Hypothalamus (tissue), 51 donors: ENCODE results near the gene IL2RA.
A peak's percentile ranks its signal among the peaks of the same experiment; 100 is the strongest.
"Not testable (repeated sequence)": the region's sequence is repeated elsewhere in the genome, so short reads cannot be mapped to it uniquely, and the experiment has no call there.

Experiments
- DNase-seq, 51 donors: peaks; one replicate each; lab custom pipeline; 2025; lab: John Stamatoyannopoulos, UW

The IL2RA gene

DNA sequence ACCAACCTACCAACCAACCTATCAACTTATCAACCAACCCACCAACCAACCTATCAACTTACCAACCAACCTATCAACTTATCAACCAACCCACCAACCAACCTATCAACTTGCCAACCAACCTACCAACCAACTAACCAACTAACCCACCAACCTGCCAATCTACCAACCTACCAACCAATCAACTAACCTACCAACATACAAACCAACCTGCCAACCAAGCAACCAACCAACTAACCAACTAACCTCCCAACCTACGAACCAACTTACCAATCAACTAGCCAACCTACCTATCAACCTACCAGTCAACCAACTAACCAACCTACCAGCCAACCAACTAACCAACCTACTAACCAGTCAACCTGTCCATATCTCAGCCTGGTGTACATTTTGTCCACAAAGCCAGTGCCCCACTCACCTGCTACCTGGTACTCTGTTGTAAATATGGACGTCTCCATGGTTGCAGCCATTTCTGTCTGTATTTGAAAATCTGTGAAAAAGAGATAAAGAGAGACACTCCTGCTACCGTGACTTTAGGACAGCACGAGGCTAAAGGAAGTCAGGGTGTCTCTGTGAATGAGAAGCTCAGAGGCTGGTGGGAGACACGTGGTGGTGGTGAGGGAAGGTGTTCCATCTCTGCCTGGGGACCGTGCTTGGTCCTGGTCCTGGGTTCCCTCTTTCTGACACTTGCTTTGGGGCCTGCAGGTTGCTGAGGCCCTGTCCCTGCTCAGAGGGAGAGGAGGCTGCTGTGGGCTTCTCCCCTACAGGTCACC lies 43.0 kb downstream of the IL2RA start:
- DNase-seq, result peak in 1 of 51 donors; percentile 85

DNA sequence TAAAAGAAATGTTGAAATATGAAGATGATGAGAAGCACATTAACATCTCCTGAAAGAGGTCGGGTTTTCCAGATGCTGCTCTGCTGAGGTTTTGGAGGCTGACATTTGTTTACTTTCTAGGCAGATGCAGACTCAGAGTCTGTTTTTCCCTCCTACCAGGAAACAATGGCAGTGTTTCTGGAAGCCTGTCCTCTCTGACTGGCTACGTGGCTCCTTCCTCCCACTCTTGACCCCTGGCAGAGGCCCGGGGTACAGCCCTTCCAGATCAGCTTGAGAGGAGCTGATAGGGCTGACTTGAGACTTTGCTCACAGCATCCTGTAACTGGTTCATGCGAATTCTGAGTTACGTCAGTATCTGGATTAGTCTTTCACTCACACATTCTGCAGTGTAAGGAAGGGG lies 43.7 kb downstream of the IL2RA start:
- DNase-seq, result no peak

DNA sequence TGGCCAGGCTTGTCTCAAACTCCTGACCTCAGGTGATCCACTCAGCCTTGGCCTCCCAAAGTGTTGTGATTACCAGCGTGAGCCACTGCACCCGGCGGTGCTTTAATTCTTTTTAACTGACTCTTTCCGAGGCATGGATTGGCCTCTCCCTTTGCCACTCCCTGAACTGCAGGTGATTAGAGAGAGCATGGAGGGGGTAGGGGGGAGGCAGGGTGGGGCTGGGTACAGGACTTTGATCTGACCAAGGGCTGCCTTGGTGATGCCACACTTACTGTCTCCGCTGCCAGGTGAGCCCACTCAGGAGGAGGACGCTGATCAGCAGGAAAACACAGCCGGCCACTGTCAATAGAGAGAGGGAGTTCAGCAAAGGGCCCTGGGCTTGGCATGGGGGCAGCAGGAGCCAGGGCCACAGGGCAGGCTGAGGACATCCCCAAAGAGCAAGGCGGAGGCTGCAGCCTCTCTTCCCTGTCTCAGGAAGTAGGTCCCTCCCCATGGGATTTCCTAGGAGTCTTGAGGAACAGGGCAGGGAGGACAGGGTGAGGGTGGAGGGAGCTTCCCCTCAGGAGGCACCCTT lies 44.3 kb downstream of the IL2RA start:
- DNase-seq, result no peak

DNA sequence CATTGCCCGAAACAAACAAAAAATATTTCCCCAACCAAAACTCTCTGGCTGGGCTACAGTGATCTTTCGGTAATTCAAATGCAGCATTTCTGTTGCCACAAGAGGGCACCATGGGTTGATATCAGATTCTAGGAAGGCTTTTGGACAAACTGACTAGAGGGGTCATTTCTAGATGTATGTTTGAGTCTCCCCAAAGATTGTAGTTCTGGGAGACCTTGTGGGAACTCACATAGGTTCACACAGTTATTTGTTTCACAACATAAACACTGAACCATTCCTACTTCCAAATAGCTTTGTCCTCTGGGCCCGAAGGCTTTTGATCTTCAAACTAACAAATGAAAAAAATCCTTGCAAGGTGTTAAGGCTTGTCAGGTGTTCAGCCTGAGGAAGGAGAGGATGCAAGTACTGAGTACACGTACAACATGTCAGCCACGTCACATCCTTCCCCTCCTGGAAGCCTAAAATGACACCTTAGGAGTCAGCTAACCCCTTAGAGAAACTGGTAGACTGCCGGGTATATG lies 47.9 kb downstream of the IL2RA start:
- DNase-seq, result peak in 19 of 51 donors; percentile 5 to 55 (median 21)

DNA sequence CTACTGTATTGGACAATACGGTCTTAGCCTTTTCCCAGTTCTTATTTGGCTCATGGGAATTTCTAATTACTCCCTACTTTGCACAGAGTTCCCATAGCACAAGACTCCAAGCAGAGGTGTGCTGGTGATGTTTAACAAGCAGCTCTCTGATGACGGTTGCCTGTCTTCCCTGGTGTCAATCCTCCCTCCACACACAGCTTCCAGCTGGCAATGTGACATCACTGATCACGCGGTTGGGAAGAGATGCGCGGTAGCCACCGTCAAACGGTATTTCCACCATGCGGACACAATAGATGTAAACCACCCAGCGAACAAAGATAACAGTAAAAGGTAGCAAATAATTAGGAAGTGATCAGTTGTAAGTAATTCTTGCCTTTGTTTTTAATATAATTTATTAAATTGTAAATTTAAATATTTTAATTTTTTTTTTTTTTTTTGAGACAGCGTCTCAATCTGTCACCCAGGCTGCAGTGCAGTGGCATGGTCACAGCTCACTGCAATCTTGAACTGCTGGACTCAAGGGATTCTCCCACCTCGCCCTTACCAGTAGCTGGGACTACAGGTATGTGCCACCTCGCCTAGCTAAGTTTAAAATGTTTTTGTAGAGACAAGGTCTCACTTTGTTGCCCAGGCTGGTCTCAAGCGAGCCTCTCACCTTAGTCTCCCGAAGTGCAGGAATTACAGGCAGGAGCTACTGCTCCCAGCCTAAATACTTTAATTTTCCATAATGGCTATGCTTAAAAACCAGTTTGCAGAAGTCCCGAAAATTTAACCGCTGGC lies 48.6 kb downstream of the IL2RA start:
- no peak for DNase-seq

DNA sequence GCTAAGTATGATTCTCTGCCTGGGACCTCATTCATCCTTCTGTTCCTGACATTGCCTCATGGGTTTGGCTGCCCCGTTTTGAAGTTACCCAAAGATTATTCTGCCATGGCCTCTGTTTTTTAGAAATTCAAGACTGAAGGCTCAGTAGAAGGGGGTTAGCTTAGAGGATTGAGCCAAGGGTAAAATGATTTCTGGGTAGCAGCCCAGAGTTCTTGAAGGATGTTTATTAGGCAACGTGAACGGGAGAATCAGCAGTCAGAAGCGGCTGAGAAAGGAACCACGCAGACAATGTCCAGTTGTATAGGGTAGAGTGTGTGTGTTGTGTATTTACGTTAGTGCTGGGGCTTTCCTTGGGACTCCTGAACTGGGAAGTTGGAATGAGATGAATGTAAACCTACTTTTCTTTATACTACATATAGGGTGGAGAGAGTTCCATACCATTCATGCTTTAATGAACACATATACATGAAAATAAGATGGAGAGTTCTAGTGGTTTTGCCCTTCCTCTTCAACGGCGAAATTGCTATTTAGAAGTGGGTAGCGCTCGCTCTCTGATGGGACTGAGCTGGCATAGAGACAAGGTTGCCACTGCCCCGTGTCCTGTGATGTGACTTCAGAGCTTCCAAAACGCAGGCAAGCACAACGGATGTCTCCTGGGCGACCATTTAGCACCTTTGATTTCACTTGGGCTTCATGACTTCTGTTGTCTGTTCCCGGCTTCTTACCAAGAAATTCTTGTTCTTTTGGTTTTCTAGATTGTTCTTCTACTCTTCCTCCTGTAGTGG lies 49.9 kb downstream of the IL2RA start:
- DNase-seq, result peak in 1 of 51 donors; percentile 80

DNA sequence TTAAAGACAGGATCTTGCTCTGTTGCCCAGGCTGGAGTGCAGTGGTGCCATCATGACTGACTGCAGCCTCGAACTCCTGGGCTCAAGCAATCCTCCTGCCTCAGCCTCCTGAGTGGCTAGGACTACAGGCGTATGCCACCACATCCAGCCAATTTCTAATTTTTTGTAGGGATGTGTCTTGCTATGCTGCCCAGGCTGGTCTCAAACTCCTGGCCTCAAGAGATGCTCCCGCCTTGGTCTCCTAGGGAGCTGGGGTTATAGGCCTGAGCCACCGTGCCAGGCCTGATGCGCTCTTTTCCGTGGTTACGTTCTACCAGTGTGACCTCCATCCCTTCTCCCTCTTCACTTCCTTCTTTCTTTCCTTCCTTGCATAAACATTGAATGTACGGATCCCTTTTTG lies 50.6 kb downstream of the IL2RA start:
- DNase-seq, result no peak

DNA sequence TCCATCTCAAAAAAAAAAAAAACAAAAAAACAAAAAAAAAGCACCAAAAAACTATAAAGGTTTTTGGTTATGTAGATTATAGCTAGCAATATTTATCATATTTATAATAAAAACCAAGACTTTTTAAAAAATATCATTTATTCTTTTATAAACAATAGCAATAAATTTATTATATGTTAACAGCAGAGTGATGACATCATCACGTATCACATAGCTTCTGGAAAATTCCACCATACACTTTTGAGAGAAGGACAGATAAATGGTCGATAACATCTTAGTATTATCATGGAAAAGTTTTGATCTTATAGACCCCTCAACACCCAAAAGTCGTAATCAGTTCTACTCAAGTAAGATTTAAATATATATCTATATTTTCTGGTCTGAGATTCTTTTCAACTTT lies 51.6 kb downstream of the IL2RA start:
- DNase-seq, result no peak

DNA sequence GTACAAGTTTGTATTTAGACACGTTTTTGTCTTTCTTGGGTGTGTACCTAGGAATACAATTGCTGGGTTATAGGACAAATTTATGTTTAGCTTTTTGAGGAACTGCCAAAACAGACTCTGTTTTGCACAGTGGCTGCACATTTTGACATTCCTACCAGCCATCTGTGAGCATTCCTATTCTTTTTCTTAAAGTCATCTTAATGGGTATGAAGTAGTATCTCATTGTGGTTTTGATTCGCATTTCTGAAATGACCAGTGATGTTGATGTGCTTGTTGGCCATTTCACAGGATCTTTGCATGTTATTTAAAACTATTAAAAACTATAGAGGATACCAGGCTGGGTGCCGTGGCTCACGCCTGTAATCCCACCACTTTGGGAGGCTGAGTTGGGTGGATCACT lies 52.2 kb downstream of the IL2RA start:
- DNase-seq, result no peak

DNA sequence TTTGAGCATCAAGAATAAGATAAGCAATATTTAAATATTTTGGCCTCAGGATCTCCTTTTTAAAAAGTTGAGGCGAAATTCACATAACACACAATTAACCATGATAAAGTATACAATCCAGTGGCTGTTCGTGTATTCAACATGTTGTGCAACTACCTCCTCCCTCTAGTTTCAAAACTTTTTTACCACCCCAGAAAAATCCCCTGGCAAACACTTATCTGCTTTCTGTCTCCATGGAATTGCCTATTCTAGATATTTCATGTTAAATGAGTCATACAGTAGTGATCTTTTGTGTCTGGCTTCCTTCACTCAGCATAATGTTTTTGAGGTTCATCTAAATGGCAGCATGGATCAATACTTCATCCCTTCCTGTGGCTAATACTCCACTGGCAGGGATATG lies 53.0 kb downstream of the IL2RA start:
- DNase-seq, result no peak

DNA sequence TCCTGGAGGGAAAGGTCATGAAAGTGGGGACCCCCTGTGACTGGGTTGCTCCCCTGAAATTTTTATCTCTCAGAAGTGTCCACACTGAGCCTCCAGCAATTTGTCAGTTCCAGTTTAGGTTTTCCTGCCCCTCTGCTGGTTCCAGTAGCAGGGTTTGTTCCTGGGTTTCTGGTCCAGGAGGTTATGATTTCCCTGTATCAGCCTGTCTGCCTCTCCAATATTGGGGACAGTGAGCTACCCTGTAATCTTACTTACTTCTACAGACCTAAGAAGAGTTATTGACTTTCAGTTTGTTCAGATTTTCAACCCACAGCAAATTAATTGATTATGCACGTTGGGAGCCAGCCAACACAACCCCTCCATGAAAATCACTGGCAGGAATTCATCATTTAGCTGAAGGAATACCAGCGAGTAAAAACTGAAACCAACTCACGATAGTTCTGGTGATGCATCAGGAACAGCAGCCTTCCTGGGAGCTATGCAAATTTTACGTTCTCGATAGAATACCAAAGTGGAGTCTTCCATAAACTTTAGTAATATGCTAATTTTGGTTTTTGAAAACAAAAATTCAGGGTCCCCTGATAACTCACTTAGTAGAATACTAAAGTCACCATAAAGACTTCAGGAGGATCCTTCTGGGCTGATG lies 53.5 kb downstream of the IL2RA start:
- no peak for DNase-seq

DNA sequence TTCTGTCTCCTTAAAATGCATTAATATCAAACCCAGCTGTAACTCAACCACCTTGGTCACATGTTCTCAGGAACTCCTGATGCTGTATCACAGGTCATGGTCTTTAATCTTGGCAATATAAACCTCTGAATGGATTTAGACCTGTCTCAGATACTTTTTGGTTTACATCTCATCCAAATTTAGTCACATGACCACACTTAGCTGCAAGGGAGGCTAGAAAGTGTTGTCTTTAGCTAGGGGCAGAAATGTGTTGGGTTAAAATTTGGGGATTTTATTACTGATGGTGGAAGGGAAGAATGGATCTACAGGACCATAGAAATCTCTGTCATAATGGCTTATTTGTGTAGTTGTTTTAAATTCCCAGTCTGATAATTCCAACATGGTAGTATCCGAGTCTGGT lies 55.2 kb downstream of the IL2RA start:
- no peak for DNase-seq

DNA sequence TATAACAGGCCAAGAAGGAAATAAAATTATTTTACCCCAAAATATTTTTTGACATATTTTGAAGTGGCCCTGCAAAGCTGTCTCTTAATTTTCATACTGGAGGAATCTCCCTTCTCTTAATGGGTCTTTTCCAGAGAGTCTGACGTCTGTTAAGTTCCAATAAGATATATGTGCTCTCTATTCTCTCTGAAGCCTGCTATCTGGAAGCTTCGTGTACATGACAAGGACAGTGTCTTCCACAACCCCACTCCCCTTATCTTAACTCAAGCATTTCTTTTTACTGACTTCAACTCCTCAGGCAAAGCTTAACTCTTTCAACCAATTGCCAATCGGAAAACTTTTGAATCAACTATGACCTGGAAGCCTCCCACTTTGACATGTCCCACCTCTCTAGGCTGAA lies 55.6 kb downstream of the IL2RA start:
- DNase-seq, result no peak

DNA sequence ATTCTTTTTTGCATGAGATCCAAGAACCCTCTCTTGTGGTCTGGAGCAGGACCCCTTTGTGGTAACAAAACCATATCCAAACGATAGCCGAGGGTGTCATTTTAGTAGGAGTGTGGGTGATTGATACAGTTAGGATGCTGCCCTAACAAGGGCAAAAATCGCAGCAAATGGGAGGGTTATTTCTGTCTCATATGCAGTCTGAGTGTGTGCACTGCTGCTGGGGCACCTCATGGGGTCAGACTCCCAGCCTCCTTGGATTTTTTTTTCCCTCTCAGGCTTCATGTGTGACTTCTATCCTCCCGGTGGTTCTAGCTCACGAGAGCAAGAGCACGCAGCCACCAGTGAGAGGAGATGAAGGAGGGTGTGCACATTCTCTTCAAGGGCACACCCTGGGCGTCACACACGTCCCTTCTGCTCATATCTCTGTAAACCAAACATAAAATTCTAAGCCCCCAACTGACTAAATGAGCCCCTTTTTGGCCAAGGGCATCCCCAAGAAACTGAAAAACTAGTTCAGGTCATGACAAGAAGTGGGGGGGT lies 56.2 kb downstream of the IL2RA start:
- no peak for DNase-seq

DNA sequence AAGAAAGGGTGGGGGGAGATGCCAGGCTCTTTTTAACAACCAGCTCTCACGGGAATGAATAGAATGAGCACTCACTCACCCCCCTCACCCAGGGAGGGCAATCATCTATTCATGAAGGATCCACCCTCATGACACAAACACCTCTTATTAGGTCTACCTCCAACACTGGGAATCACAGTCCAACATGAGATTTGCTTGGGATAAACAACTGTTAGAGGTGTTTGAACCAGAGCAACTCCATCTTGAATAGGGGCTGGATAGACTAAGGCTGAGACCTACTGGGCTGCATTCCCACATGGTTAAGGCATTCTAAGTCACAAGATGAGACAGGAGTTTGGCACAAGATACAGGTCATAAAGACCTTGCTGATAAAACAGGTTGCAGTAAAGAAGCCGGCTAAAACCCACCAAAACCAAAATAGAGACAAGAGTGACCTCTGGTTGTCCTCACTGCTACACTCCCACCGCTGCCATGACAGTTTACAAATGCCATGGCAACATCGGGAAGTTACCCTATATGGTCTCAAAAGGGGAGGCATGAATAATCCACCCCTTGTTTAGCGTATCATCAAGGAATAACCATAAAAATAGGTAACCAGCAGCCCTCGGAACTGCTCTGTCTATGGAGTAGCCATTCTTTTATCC lies 56.9 kb downstream of the IL2RA start:
- DNase-seq, result not testable (repeated sequence)

DNA sequence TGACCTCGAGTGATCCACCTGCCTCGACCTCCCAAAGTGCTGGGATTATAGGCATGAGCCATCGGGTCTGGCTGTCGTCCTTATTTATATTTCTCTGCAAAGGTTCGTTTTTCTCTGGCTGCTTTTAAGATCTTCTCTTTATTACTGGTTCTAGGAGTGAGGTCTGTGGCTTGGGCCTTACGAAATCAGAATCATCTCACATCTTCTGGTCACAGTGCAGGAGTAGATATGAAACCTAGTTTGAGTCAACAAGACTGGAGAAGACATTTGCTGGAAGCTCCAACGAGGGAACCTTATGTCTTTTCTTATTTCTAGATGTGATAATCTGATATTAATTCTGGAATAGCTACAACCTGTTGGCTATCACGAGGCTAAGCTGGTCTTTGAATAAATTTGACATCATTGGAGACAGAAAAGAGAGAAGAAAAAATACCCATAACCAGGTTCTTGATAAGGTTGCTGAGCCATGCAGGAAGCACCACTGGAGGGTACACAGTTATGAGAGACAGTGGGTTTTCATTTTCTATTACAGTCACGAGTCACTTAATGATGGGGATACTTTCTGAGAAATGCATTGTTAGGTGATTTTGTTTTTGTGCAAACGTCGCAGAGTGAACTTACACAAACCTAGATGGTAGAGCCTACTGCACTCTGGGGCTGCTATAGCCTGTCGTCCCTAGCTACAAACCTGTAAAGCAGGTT lies 59.2 kb downstream of the IL2RA start:
- DNase-seq, result no peak

DNA sequence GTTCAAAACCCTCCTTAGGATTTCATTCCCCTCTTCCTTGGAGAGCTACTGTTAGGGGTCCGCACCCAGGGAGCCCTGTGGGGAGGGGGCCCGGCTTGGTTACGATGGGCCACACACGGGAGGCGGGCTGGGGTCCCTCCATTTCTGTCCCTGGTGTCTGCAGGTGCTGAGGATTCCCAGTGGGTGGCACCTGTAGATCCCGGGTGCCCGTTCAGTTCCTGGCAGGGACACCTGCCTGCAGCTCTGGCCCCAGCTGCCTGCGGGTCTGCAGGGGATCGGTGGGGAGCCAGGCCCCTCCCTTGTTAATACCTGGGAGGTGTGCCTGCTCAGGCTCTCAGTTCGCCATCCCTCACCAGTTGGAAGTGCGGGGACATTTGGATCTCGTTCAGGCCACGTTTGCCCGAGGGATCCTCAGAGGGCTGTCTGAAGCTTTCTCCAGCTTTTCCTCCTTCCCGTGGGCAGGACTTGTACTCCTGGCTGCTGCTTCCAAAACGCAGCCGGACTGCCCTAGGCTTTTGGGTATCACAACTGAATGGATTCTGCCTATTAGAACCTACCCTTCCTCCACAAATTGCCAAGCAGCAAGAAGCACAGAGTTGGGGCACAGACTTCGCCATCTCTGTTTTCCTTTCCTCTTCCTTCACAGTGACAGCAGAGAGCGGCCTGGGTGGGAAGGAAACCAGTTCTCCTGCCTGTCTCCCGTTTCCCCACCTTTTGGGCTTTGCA lies 62.6 kb downstream of the IL2RA start:
- no peak for DNase-seq

DNA sequence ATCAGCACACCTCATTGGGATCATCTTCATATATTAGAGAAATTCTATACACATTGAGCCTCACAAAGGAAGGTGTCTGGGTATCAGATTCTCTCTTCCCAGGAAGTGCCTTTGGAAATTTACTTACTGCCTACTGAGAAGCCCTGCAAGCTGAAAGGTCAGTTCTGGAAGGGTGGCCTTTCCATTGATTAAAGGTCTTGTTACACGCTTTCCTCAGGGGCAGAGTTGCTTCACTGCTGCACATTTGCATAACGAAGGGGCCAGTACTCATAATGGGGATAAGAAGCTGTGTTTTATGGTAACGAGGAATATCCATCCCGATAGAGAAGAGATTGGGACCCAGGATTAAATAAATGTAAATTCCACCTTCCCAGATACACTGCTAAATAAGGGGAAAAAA lies 65.5 kb downstream of the IL2RA start:
- no peak for DNase-seq
